RWPE2 (cell line): ENCODE data around the gene MPZL1.

ENCODE experiments used
- ATAC-seq: fragments of 200-7000 bp; cut with Tn5 transposase; 3 replicates; pipeline ENCODE4 v1.9.1; 2021; ENCODE audit warnings: low read depth
- DNase-seq: peaks from one replicate; pipeline ENCODE4 v3.0.0-alpha.2; 2020; ENCODE audit warnings: low spot score
- H3K27ac ChIP-seq: fragments of 450-650 bp; 2 replicates; pipeline ENCODE4 v1.5.1; 2017; ENCODE audit warnings: mild to moderate bottlenecking; ENCODE audit not compliant: poor library complexity, severe bottlenecking
- H3K27me3 ChIP-seq: fragments of 250-450 bp; sonication (Bioruptor Pico); 2 replicates; pipeline ENCODE4 v1.5.1; 2021; ENCODE audit warnings: mild to moderate bottlenecking, moderate library complexity; ENCODE audit not compliant: insufficient read depth, poor library complexity, severe bottlenecking
- H3K36me3 ChIP-seq: fragments of 250-450 bp; sonication (Bioruptor Pico); 2 replicates; pipeline ENCODE4 v1.5.1; 2020; ENCODE audit warnings: low read depth, mild to moderate bottlenecking, moderate library complexity
- H3K4me1 ChIP-seq: fragments of 250-450 bp; sonication (Bioruptor Pico); 2 replicates; pipeline ENCODE4 v1.5.1; 2021; ENCODE audit warnings: mild to moderate bottlenecking, moderate library complexity; ENCODE audit not compliant: insufficient read depth, poor library complexity, severe bottlenecking
- H3K4me3 ChIP-seq: fragments of 250-450 bp; sonication (Bioruptor Pico); 2 replicates; pipeline ENCODE4 v1.5.1; 2021; ENCODE audit warnings: mild to moderate bottlenecking, moderate library complexity; ENCODE audit not compliant: severe bottlenecking
- H3K9me3 ChIP-seq: fragments of 250-450 bp; sonication (Bioruptor Pico); 2 replicates; pipeline ENCODE4 v1.5.1; 2021; ENCODE audit warnings: mild to moderate bottlenecking, moderate library complexity; ENCODE audit not compliant: severe bottlenecking
- TF ChIP-seq, protein P1 (sequence below): fragments of 450-650 bp; IDR thresholded peaks from one replicate; pipeline ENCODE4 v1.5.1; 2017; ENCODE audit warnings: mild to moderate bottlenecking, moderate library complexity; ENCODE audit not compliant: poor library complexity, severe bottlenecking

MPZL1 gene

GRCh38 chr1:167698313-167698712, 23.5 kb upstream of the MPZL1 start:
- TF ChIP-seq, protein P1, sequence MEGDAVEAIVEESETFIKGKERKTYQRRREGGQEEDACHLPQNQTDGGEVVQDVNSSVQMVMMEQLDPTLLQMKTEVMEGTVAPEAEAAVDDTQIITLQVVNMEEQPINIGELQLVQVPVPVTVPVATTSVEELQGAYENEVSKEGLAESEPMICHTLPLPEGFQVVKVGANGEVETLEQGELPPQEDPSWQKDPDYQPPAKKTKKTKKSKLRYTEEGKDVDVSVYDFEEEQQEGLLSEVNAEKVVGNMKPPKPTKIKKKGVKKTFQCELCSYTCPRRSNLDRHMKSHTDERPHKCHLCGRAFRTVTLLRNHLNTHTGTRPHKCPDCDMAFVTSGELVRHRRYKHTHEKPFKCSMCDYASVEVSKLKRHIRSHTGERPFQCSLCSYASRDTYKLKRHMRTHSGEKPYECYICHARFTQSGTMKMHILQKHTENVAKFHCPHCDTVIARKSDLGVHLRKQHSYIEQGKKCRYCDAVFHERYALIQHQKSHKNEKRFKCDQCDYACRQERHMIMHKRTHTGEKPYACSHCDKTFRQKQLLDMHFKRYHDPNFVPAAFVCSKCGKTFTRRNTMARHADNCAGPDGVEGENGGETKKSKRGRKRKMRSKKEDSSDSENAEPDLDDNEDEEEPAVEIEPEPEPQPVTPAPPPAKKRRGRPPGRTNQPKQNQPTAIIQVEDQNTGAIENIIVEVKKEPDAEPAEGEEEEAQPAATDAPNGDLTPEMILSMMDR = no peak
- H3K36me3 ChIP-seq = no peaks in the 10 kb centered on the region
- H3K9me3 ChIP-seq = no peaks in the 10 kb centered on the region
- no peak overlapping the region for H3K27ac ChIP-seq
- H3K4me3 ChIP-seq = no peak overlapping the region
- ATAC-seq = peak; percentile 85
- no peaks in the 10 kb centered on the region for H3K4me1 ChIP-seq
- no peak for DNase-seq
- H3K27me3 ChIP-seq = no peaks in the 10 kb centered on the region

DNA sequence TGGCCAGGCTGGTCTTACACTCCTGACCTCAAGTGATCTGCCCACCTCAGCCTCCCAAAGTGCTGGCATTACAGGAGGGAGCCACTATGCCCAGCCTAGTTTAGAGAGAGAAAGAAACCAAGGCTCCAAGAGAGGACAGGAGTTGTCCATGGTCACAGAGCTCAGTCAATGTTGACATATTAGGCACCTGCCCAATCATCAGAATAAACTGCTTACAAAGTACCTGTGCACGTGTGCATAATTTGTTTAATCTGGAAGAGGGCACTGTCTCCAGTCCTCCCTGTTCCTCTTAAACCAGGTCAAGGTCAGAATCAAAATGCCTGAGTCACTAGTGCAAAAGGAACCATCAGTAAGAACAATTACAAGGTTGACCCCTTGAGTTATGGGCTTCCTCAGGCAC, 20.3 kb upstream of the MPZL1 start:
- no peaks in the 10 kb centered on the region for H3K9me3 ChIP-seq
- no peak overlapping the region for H3K4me3 ChIP-seq
- DNase-seq (no peak), ATAC-seq (no peak)
- H3K27me3 ChIP-seq = no peaks in the 10 kb centered on the region
- H3K4me1 ChIP-seq = no peaks in the 10 kb centered on the region
- no peaks in the 10 kb centered on the region for H3K36me3 ChIP-seq
- TF ChIP-seq, protein P1 = no peak
- H3K27ac ChIP-seq = no peak overlapping the region

DNA sequence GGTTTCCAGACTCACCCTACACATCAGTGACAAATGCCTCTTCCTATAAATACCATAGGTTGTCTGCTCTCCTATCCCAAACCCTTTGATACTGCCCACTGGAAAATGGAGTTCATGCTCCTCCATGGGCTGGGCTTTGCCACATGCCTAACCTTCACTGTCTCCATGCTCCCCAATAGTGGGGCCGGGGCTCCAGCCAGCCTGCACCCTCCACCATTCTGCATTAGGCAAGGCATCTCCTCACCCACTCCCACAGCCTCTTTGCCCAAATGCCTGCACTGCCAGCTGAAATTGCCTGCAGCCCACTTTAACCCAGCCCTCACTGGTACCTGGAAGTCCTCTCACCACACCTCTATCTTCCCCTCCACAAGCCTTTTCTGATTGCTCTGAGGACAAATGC, 18.2 kb upstream of the MPZL1 start:
- ATAC-seq (no peak), DNase-seq (no peak)
- no peak overlapping the region for H3K27ac ChIP-seq
- no peaks in the 10 kb centered on the region for H3K27me3 ChIP-seq
- no peak overlapping the region for H3K4me3 ChIP-seq
- H3K4me1 ChIP-seq = no peaks in the 10 kb centered on the region
- H3K9me3 ChIP-seq = no peaks in the 10 kb centered on the region
- TF ChIP-seq, protein P1 = no peak
- no peaks in the 10 kb centered on the region for H3K36me3 ChIP-seq

DNA sequence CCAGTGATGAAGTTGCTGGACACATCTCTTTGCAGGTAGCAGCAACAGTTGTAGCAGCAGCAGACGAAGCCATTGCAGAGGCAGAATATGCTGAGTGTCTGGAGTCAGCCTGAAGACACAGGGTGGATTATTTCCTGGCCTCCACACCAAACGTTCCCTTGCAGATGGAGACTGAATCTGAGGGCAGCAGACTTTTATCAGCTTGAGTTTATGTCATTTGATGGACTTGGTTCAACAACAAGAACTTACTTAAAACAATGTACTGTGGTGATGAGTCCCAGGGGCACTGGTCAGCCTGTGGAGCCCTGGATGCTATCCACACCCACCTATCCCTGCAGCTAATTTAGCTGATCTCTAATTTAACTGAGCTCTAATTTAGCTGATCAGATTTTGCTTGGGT, 17.1 kb upstream of the MPZL1 start:
- H3K9me3 ChIP-seq = no peaks in the 10 kb centered on the region
- H3K27ac ChIP-seq = no peak overlapping the region
- DNase-seq (no peak), ATAC-seq (no peak)
- no peak overlapping the region for H3K4me3 ChIP-seq
- no peaks in the 10 kb centered on the region for H3K27me3 ChIP-seq
- H3K4me1 ChIP-seq = no peaks in the 10 kb centered on the region
- TF ChIP-seq, protein P1 = no peak
- H3K36me3 ChIP-seq = no peaks in the 10 kb centered on the region

GRCh38 chr1:167705250-167705649, 16.5 kb upstream of the MPZL1 start:
- no peaks in the 10 kb centered on the region for H3K4me1 ChIP-seq
- H3K27me3 ChIP-seq = no peaks in the 10 kb centered on the region
- ATAC-seq (no peak), DNase-seq (no peak)
- no peak overlapping the region for H3K4me3 ChIP-seq
- TF ChIP-seq, protein P1 = no peak
- no peaks in the 10 kb centered on the region for H3K9me3 ChIP-seq
- no peak overlapping the region for H3K27ac ChIP-seq
- H3K36me3 ChIP-seq = no peaks in the 10 kb centered on the region
